HG03354 (cell line): ENCODE results near the gene OXCT1.
A peak's percentile ranks its signal among the peaks of the same experiment; 100 is the strongest.
"Not testable (repeated sequence)": the region's sequence is repeated elsewhere in the genome, so short reads cannot be mapped to it uniquely, and the experiment has no call there.

ENCODE experiments used
- ATAC-seq: cut with Tn5 transposase; IDR thresholded peaks from one replicate; pipeline ENCODE4 v1.9.1; 2021; ENCODE audit warnings: mild to moderate bottlenecking; ENCODE audit not compliant: unreplicated experiment, poor library complexity, severe bottlenecking

Gene OXCT1

GRCh38 chr5:41875121-41875520 lies 4.9 kb upstream of the OXCT1 start:
- ATAC-seq = no peak

GRCh38 chr5:41874512-41875060 lies 4.4 kb upstream of the OXCT1 start:
- ATAC-seq = no peak

GRCh38 chr5:41871852-41872251 lies 1.6 kb upstream of the OXCT1 start:
- no peak for ATAC-seq

GRCh38 chr5:41870627-41871048 lies 413 bp upstream of the OXCT1 start:
- no peak for ATAC-seq

GRCh38 chr5:41869151-41869723 lies 988 bp downstream of the OXCT1 start:
- ATAC-seq = peak; percentile 4

GRCh38 chr5:41863871-41864486 lies 6.2 kb downstream of the OXCT1 start:
- peak; percentile 51 for ATAC-seq

- no peak for ATAC-seq
Measured at GRCh38 chr5:41858890-41859289, 11.3 kb downstream of the OXCT1 start.

- ATAC-seq = no peak
Measured at GRCh38 chr5:41857989-41858388, 12.2 kb downstream of the OXCT1 start.

GRCh38 chr5:41856644-41857491 lies 13.4 kb downstream of the OXCT1 start:
- ATAC-seq = peak; percentile 92

GRCh38 chr5:41852293-41852692 lies 17.9 kb downstream of the OXCT1 start:
- ATAC-seq = no peak

GRCh38 chr5:41851116-41851515 lies 19.1 kb downstream of the OXCT1 start:
- no peak for ATAC-seq

- ATAC-seq = no peak
Measured at GRCh38 chr5:41848983-41849382, 21.2 kb downstream of the OXCT1 start.

- not testable (repeated sequence) for ATAC-seq
Measured at GRCh38 chr5:41845751-41846150, 24.5 kb downstream of the OXCT1 start.

GRCh38 chr5:41844502-41844901 lies 25.7 kb downstream of the OXCT1 start:
- ATAC-seq = no peak

- peak; percentile 67 for ATAC-seq
Measured at GRCh38 chr5:41843456-41844370, 26.5 kb downstream of the OXCT1 start.

- ATAC-seq = peak; percentile 86
Measured at GRCh38 chr5:41842777-41843176, 27.4 kb downstream of the OXCT1 start.

- no peak for ATAC-seq
Measured at GRCh38 chr5:41841325-41841724, 28.9 kb downstream of the OXCT1 start.

GRCh38 chr5:41840251-41840650 lies 30.0 kb downstream of the OXCT1 start:
- no peak for ATAC-seq

GRCh38 chr5:41837793-41838192 lies 32.4 kb downstream of the OXCT1 start:
- no peak for ATAC-seq

GRCh38 chr5:41835645-41836044 lies 34.6 kb downstream of the OXCT1 start:
- no peak for ATAC-seq
